Liver (tissue), 9 donors: ENCODE results near the gene DDB1. TPM values are rescaled to one million over a fixed set of nuclear protein-coding genes. Genes with fewer than 3 reads are reported as not detected.

Source experiments
- DNase-seq: peaks from one replicate; pipeline ENCODE4 v3.0.0-alpha.2; 2017; ENCODE audit warnings: low spot score
- H3K27ac ChIP-seq, 2 donors: one replicate each; pipeline ENCODE4 v1.7.0; 2013; ENCODE audit warnings: inconsistent platforms in 2 of 2, low read length in 2 of 2, control low read depth in 1 of 2, low read depth in 1 of 2, mild to moderate bottlenecking in 1 of 2
- H3K27me3 ChIP-seq, 4 donors: one replicate each; pipeline versions ENCODE4 v1.6.1 to v1.7.0; 2013; ENCODE audit warnings: low read length in 3 of 4, inconsistent platforms in 1 of 4, mild to moderate bottlenecking in 1 of 4, moderate library complexity in 1 of 4; ENCODE audit not compliant: control insufficient read depth in 4 of 4, insufficient read depth in 4 of 4
- H3K36me3 ChIP-seq, 4 donors: one replicate each; pipeline versions ENCODE4 v1.6.1 to v1.7.0; 2013; ENCODE audit warnings: low read length in 3 of 4, mild to moderate bottlenecking in 3 of 4, low read depth in 1 of 4, moderate library complexity in 1 of 4; ENCODE audit not compliant: control insufficient read depth in 4 of 4, insufficient read depth in 3 of 4
- H3K4me1 ChIP-seq, 4 donors: one replicate each; pipeline versions ENCODE4 v1.6.1 to v1.7.0; 2013; ENCODE audit warnings: low read length in 3 of 4, mild to moderate bottlenecking in 3 of 4, moderate library complexity in 1 of 4; ENCODE audit not compliant: control insufficient read depth in 4 of 4, insufficient read depth in 4 of 4
- H3K4me3 ChIP-seq, 3 donors: one replicate each; pipeline versions ENCODE4 v1.6.1 to v1.7.0; 2013; ENCODE audit warnings: low read length in 3 of 3, control low read depth in 1 of 3, low read depth in 1 of 3, mild to moderate bottlenecking in 1 of 3
- H3K9ac ChIP-seq, 2 donors: one replicate each; pipeline ENCODE4 v1.7.0; 2013; ENCODE audit warnings: low read length in 2 of 2, mild to moderate bottlenecking in 2 of 2, moderate library complexity in 2 of 2, control low read depth in 1 of 2, low read depth in 1 of 2
- H3K9me3 ChIP-seq, 4 donors: one replicate each; pipeline versions ENCODE4 v1.6.1 to v1.7.0; 2013; ENCODE audit warnings: low read length in 3 of 4; ENCODE audit not compliant: control insufficient read depth in 4 of 4
- EGR1 ChIP-seq, 2 donors: IDR thresholded peaks; 2 replicates each; pipeline ENCODE4 v1.6.1; 2016 to 2018; ENCODE audit warnings: antibody characterized with exemption in 2 of 2, low read depth in 2 of 2
- FOXA1 ChIP-seq: IDR thresholded peaks from 2 replicates; pipeline ENCODE4 v1.6.1; 2016; ENCODE audit warnings: antibody characterized with exemption
- FOXA2 ChIP-seq: IDR thresholded peaks from 2 replicates; pipeline ENCODE4 v1.6.1; 2016; ENCODE audit warnings: antibody characterized with exemption
- GABPA ChIP-seq, 2 donors: IDR thresholded peaks in 1 of 2; conservative IDR thresholded peaks in 1 of 2; 2 replicates each; pipeline ENCODE4 v1.6.1; 2016; ENCODE audit warnings: antibody characterized with exemption in 2 of 2, mild to moderate bottlenecking in 1 of 2, moderate library complexity in 1 of 2
- HNF4A ChIP-seq, 2 donors: conservative IDR thresholded peaks; 2 replicates each; pipeline ENCODE4 v1.6.1; 2016; ENCODE audit warnings: antibody characterized with exemption in 2 of 2, mild to moderate bottlenecking in 2 of 2
- HNF4G ChIP-seq: IDR thresholded peaks from 2 replicates; pipeline ENCODE4 v1.6.1; 2016; ENCODE audit warnings: antibody characterized with exemption
- JUND ChIP-seq, 2 donors: IDR thresholded peaks; 2 replicates each; pipeline ENCODE4 v1.6.1; 2016; ENCODE audit warnings: antibody characterized with exemption in 2 of 2
- NR2F2 ChIP-seq: IDR thresholded peaks from 2 replicates; pipeline ENCODE4 v1.6.1; 2016; ENCODE audit warnings: antibody characterized with exemption
- RAD21 ChIP-seq, 2 donors: IDR thresholded peaks; 2 replicates each; pipeline ENCODE4 v1.6.1; 2016; ENCODE audit warnings: antibody characterized with exemption in 2 of 2, mild to moderate bottlenecking in 2 of 2
- RXRA ChIP-seq, 2 donors: IDR thresholded peaks; 2 replicates each; pipeline ENCODE4 v1.6.1; 2017 to 2018; ENCODE audit warnings: antibody characterized with exemption in 2 of 2, mild to moderate bottlenecking in 1 of 2
- SP1 ChIP-seq: IDR thresholded peaks from 2 replicates; pipeline ENCODE4 v1.6.1; 2018; ENCODE audit warnings: antibody characterized with exemption, mild to moderate bottlenecking
- TAF1 ChIP-seq: conservative IDR thresholded peaks from 2 replicates; pipeline ENCODE4 v1.6.1; 2016; ENCODE audit warnings: antibody characterized with exemption, mild to moderate bottlenecking
- YY1 ChIP-seq: IDR thresholded peaks from 2 replicates; pipeline ENCODE4 v1.6.1; 2016; ENCODE audit warnings: antibody characterized with exemption, mild to moderate bottlenecking
- WGBS: extraction: QIAGEN DNeasy Blood & Tissue Kit; methylation state at CpG from one replicate; pipeline ENCODE4 v1.1.7; 2013; 5-methylcytosine and 5-hydroxymethylcytosine counted together
- polyA plus RNA-seq, 2 donors: library from polyadenylated mRNA; stranded (reverse) in 1 of 2; unstranded in 1 of 2; fragments of 200-250 nt in 1 of 2; fragments of >200 nt in 1 of 2; fragmentation: Nextera tagmentation in 1 of 2; extraction: Ambion mirVana in 1 of 2; gene quantifications; one replicate each; pipeline versions ENCODE4 v1.2.1 to v1.2.3, GENCODE V29; 2013 to 2015
- total RNA-seq, 2 donors: library from RNA; depleted of rRNA; stranded (reverse); fragments of >200 nt; gene quantifications; one replicate each; pipeline ENCODE4 v1.2.3, GENCODE V29; 2014
- TF ChIP-seq, protein P1 (sequence below): fragments of 150-350 bp; IDR thresholded peaks from 2 replicates; pipeline ENCODE4 v1.5.1; 2017; ENCODE audit warnings: improper control_type of control experiment, low read depth, low read length; ENCODE audit not compliant: missing input control
- TF ChIP-seq, protein P2 (sequence below): IDR thresholded peaks from 2 replicates; pipeline ENCODE4 v1.6.1; 2016; ENCODE audit warnings: antibody characterized with exemption, mild to moderate bottlenecking
- TF ChIP-seq, protein P3 (sequence below): IDR thresholded peaks from 2 replicates; pipeline ENCODE4 v1.6.1; 2016; ENCODE audit warnings: antibody characterized with exemption
- TF ChIP-seq, protein P4 (sequence below): IDR thresholded peaks from 2 replicates; pipeline ENCODE4 v1.6.1; 2016; ENCODE audit warnings: antibody characterized with exemption
- TF ChIP-seq, protein P5 (sequence below): IDR thresholded peaks from 2 replicates; pipeline ENCODE4 v1.6.1; 2016; ENCODE audit warnings: antibody characterized with exemption
- donor health status: healthy.
- donor health status: healthy.
- donor health status: healthy.
- donor health status: healthy.
- donor health status: healthy.

The DDB1 gene
- total and polyA plus RNA-seq, 4 donors = 37.5 to 146 (median 88.9) TPM

DNA sequence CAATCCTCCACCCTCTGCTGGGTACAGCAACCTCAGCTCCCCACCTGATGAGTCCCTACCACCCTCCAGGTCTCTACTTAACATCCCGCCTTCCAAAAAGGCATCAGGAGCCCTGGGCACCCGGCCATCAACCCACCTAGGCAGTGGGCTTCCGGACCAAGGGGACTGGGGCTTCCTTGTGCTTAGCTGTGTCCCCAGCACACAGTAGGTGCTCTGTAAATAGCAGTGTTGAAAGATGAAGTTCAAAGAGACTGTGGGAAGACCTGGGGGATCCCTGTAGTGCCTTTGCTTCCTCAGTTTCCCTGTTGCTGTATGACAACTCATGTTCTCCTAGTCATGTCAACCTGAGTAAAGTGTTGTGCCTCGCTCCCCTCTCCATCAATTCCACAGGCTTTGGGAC, 58.8 kb downstream of the DDB1 start:
- DNase-seq = no peak
- Histone ChIP-seq H3K27ac (no peak overlapping the region), H3K9ac (no peak overlapping the region), H3K4me1 (no peaks in the 10 kb centered on the region), H3K9me3 (no peaks in the 10 kb centered on the region), H3K4me3 (no peak overlapping the region), H3K36me3 (no peaks in the 10 kb centered on the region), H3K27me3 (no peaks in the 10 kb centered on the region)
- TF ChIP-seq HNF4A (conservative IDR thresholded peaks at IDR 0.05) = no peak
- no peak for TF ChIP-seq TAF1
- TF ChIP-seq FOXA2 = no peak
- TF ChIP-seq, protein P1, sequence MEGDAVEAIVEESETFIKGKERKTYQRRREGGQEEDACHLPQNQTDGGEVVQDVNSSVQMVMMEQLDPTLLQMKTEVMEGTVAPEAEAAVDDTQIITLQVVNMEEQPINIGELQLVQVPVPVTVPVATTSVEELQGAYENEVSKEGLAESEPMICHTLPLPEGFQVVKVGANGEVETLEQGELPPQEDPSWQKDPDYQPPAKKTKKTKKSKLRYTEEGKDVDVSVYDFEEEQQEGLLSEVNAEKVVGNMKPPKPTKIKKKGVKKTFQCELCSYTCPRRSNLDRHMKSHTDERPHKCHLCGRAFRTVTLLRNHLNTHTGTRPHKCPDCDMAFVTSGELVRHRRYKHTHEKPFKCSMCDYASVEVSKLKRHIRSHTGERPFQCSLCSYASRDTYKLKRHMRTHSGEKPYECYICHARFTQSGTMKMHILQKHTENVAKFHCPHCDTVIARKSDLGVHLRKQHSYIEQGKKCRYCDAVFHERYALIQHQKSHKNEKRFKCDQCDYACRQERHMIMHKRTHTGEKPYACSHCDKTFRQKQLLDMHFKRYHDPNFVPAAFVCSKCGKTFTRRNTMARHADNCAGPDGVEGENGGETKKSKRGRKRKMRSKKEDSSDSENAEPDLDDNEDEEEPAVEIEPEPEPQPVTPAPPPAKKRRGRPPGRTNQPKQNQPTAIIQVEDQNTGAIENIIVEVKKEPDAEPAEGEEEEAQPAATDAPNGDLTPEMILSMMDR = no peak
- no peak for TF ChIP-seq EGR1 (IDR thresholded peaks at IDR 0.05; ENCODE audit: low read depth in 2 of 2)
- TF ChIP-seq, protein P2, sequence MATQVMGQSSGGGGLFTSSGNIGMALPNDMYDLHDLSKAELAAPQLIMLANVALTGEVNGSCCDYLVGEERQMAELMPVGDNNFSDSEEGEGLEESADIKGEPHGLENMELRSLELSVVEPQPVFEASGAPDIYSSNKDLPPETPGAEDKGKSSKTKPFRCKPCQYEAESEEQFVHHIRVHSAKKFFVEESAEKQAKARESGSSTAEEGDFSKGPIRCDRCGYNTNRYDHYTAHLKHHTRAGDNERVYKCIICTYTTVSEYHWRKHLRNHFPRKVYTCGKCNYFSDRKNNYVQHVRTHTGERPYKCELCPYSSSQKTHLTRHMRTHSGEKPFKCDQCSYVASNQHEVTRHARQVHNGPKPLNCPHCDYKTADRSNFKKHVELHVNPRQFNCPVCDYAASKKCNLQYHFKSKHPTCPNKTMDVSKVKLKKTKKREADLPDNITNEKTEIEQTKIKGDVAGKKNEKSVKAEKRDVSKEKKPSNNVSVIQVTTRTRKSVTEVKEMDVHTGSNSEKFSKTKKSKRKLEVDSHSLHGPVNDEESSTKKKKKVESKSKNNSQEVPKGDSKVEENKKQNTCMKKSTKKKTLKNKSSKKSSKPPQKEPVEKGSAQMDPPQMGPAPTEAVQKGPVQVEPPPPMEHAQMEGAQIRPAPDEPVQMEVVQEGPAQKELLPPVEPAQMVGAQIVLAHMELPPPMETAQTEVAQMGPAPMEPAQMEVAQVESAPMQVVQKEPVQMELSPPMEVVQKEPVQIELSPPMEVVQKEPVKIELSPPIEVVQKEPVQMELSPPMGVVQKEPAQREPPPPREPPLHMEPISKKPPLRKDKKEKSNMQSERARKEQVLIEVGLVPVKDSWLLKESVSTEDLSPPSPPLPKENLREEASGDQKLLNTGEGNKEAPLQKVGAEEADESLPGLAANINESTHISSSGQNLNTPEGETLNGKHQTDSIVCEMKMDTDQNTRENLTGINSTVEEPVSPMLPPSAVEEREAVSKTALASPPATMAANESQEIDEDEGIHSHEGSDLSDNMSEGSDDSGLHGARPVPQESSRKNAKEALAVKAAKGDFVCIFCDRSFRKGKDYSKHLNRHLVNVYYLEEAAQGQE = no peak
- TF ChIP-seq HNF4G = no peak
- TF ChIP-seq JUND (IDR thresholded peaks at IDR 0.05) = no peak
- TF ChIP-seq NR2F2 = no peak
- no peak for TF ChIP-seq RAD21 (IDR thresholded peaks at IDR 0.05)
- TF ChIP-seq, protein P3, sequence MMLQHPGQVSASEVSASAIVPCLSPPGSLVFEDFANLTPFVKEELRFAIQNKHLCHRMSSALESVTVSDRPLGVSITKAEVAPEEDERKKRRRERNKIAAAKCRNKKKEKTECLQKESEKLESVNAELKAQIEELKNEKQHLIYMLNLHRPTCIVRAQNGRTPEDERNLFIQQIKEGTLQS = no peak
- TF ChIP-seq YY1 = no peak
- TF ChIP-seq RXRA (IDR thresholded peaks at IDR 0.05) = no peak
- TF ChIP-seq SP1 = no peak
- TF ChIP-seq, protein P4, sequence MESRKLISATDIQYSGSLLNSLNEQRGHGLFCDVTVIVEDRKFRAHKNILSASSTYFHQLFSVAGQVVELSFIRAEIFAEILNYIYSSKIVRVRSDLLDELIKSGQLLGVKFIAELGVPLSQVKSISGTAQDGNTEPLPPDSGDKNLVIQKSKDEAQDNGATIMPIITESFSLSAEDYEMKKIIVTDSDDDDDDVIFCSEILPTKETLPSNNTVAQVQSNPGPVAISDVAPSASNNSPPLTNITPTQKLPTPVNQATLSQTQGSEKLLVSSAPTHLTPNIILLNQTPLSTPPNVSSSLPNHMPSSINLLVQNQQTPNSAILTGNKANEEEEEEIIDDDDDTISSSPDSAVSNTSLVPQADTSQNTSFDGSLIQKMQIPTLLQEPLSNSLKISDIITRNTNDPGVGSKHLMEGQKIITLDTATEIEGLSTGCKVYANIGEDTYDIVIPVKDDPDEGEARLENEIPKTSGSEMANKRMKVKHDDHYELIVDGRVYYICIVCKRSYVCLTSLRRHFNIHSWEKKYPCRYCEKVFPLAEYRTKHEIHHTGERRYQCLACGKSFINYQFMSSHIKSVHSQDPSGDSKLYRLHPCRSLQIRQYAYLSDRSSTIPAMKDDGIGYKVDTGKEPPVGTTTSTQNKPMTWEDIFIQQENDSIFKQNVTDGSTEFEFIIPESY = no peak
- no peak for TF ChIP-seq GABPA (IDR thresholded peaks at IDR 0.05 in 1 of 2, conservative IDR thresholded peaks at IDR 0.05 in 1 of 2)
- TF ChIP-seq, protein P5, sequence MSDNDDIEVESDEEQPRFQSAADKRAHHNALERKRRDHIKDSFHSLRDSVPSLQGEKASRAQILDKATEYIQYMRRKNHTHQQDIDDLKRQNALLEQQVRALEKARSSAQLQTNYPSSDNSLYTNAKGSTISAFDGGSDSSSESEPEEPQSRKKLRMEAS = no peak
- TF ChIP-seq FOXA1 = no peak
- WGBS = 98% methylated on average over 4 of the region's 4 CpGs
